ENCODE data around the gene KPNA3.
"Not testable (repeated sequence)": the region's sequence is repeated elsewhere in the genome, so short reads cannot be mapped to it uniquely, and the experiment has no call there.

KPNA3 gene

DNA sequence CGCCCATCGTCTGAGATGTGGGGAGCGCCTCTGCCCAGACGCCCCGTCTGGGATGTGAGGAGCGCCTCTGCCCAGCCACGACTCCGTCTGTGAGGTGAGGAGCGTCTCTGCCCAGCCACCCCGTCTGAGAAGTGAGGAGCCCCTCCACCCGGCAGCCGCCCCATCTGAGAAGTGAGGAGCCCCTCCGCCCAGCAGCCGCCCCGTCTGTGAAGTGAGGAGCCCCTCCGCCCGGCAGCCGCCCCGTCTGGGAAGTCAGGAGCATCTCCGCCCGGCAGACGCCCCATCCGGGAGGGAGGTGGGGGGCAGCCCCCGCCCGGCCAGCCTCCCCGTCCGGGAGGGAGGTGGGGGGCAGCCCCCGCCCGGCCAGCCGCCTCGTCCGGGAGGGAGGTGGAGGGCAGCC, 30.7 kb downstream of the KPNA3 start:
- WGBS (ENCODE audit: insufficient coverage), result 97% methylated on average over 25 of the region's 32 CpGs
- peaks cover 2 to 11% (median 7%) of the 10 kb centered on the region in 4 experiments for H3K36me3 ChIP-seq (ENCODE audit: control insufficient read depth in 4 of 4, insufficient read depth in 4 of 4, low read length in 3 of 4)
- POLR2A ChIA-PET; H3K27ac ChIP-seq (ENCODE audit: insufficient read depth in 1 of 2, low read depth in 1 of 2, low read length in 2 of 2, poor library complexity in 1 of 2, severe bottlenecking in 2 of 2); DNase-seq; CTCF ChIA-PET; H3K4me3 ChIP-seq (ENCODE audit: control insufficient read depth in 1 of 7, extremely low read depth in 1 of 7, insufficient read depth in 4 of 7, low read depth in 2 of 7, low read length in 6 of 7); H3K27me3 ChIP-seq (replicated peaks in 2 of 5; ENCODE audit: control insufficient read depth in 4 of 5, insufficient read depth in 5 of 5, low read length in 4 of 5): not testable (repeated sequence)
- H3K4me1 ChIP-seq (ENCODE audit: control extremely low read depth in 1 of 4, control insufficient read depth in 4 of 4, insufficient read depth in 4 of 4, low read length in 3 of 4), result peaks cover 0 to 11% (median 0%) of the 10 kb centered on the region in 4 experiments
- H3K9me3 ChIP-seq (ENCODE audit: control extremely low read depth in 1 of 5, control insufficient read depth in 4 of 5, insufficient read depth in 2 of 5, low read depth in 1 of 5, low read length in 4 of 5), result peaks cover 0 to 14% (median 6%) of the 10 kb centered on the region in 5 experiments

DNA sequence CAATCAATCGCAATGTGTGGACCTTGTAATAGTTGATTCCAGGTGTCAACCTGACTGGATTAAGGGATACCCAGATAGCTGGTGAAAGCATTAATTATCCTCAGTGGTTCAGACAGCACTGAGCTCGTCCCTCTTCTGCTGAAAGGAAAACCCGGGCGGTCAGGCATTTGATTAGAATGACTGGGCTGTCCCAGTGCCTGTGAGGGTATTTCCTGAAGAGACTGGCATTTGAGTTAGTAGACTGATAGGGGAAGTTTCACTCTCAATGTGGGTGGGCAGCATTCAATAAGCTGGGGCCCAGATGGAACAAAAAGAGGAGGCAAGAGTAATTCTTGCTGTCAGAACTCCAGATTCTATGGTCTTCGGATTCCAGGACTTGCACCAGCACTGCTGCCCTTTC, 31.9 kb downstream of the KPNA3 start:
- Histone ChIP-seq H3K9me3 (ENCODE audit: control extremely low read depth in 1 of 5, control insufficient read depth in 4 of 5, insufficient read depth in 2 of 5, low read depth in 1 of 5, low read length in 4 of 5) (peaks cover 0 to 14% (median 6%) of the 10 kb centered on the region in 5 experiments), H3K27ac (ENCODE audit: insufficient read depth in 1 of 2, low read depth in 1 of 2, low read length in 2 of 2, poor library complexity in 1 of 2, severe bottlenecking in 2 of 2) (no peak overlapping the region), H3K27me3 (replicated peaks in 2 of 5; ENCODE audit: control insufficient read depth in 4 of 5, insufficient read depth in 5 of 5, low read length in 4 of 5) (no peaks in the 10 kb centered on the region), H3K4me1 (ENCODE audit: control extremely low read depth in 1 of 4, control insufficient read depth in 4 of 4, insufficient read depth in 4 of 4, low read length in 3 of 4) (no peaks in the 10 kb centered on the region), H3K36me3 (ENCODE audit: control insufficient read depth in 4 of 4, insufficient read depth in 4 of 4, low read length in 3 of 4) (peaks cover 2 to 11% (median 7%) of the 10 kb centered on the region in 4 experiments), H3K4me3 (ENCODE audit: control insufficient read depth in 1 of 7, extremely low read depth in 1 of 7, insufficient read depth in 4 of 7, low read depth in 2 of 7, low read length in 6 of 7) (no peak overlapping the region)
- 96% methylated on average over 2 of the region's 5 CpGs for WGBS (ENCODE audit: insufficient coverage)
- ChIA-PET POLR2A (no interaction called here), CTCF (interaction anchor here (1.4 to 1.8 kb wide), 3 partner anchors 8 to 29 kb away, joined by 3 to 4 read pairs (median 4); no protein-coding TSS in a partner anchor)
- DNase-seq, result peak in 1 of 3 donors; percentile 17

DNA sequence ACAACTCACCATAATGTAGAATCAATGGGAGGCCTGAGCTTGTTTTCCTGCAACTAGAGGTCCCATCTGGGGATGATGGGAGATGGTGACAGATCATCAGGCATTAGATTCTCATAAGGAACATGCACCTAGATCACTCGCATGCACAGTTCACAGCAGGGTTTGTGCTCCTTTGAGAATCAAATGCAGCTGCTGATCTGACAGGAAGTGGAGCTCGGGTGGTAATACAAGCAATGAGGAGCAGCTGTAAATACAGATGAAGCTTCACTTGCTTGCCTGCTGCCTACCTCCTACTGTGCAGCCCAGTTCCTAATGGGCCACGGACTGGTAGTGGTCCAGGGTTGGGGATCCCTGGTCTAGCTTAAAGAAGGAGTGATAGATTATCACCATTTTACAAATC, 33.0 kb downstream of the KPNA3 start:
- Histone ChIP-seq H3K4me1 (ENCODE audit: control extremely low read depth in 1 of 4, control insufficient read depth in 4 of 4, insufficient read depth in 4 of 4, low read length in 3 of 4) (no peaks in the 10 kb centered on the region), H3K9me3 (ENCODE audit: control extremely low read depth in 1 of 5, control insufficient read depth in 4 of 5, insufficient read depth in 2 of 5, low read depth in 1 of 5, low read length in 4 of 5) (peaks cover 0 to 13% (median 6%) of the 10 kb centered on the region in 5 experiments), H3K27ac (ENCODE audit: insufficient read depth in 1 of 2, low read depth in 1 of 2, low read length in 2 of 2, poor library complexity in 1 of 2, severe bottlenecking in 2 of 2) (no peak overlapping the region), H3K36me3 (ENCODE audit: control insufficient read depth in 4 of 4, insufficient read depth in 4 of 4, low read length in 3 of 4) (peaks cover 2 to 10% (median 5%) of the 10 kb centered on the region in 4 experiments), H3K4me3 (ENCODE audit: control insufficient read depth in 1 of 7, extremely low read depth in 1 of 7, insufficient read depth in 4 of 7, low read depth in 2 of 7, low read length in 6 of 7) (no peak overlapping the region), H3K27me3 (replicated peaks in 2 of 5; ENCODE audit: control insufficient read depth in 4 of 5, insufficient read depth in 5 of 5, low read length in 4 of 5) (no peaks in the 10 kb centered on the region)
- DNase-seq, result no peak
- CTCF ChIA-PET, result interaction anchor here (0.6 to 1.8 kb wide), 6 partner anchors 9 to 34 kb away, joined by 3 to 4 read pairs (median 3); no protein-coding TSS in a partner anchor
- WGBS (ENCODE audit: insufficient coverage), result 76% methylated on average over 2 of the region's 3 CpGs
- POLR2A ChIA-PET, result no interaction called here

DNA sequence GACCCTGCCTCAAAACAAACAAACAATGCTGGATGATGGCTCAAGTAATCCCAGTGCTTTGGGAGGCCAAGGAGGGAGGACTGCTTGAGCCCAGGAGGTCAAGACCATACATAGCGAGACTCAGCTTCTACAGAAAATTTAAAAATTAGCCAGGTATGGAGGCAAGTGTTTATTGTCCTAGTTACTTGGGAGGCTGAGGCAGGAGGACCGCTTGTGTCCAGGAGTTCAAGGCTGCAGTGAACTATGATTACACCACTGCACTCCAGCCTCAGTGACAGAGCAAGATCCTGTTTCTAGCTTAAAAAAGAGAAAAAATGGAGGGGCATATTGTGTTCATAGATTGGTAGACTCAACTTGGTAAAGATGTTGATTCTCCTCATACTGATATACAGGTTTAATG, 36.2 kb downstream of the KPNA3 start:
- POLR2A ChIA-PET, result no interaction called here
- CTCF ChIA-PET, result interaction anchor here (1.0 to 1.4 kb wide), 2 partner anchors 9 to 11 kb away, joined by 3 read pairs; no protein-coding TSS in a partner anchor
- Histone ChIP-seq H3K36me3 (ENCODE audit: control insufficient read depth in 4 of 4, insufficient read depth in 4 of 4, low read length in 3 of 4) (peaks cover 2 to 10% (median 4%) of the 10 kb centered on the region in 4 experiments), H3K27me3 (replicated peaks in 2 of 5; ENCODE audit: control insufficient read depth in 4 of 5, insufficient read depth in 5 of 5, low read length in 4 of 5) (no peaks in the 10 kb centered on the region), H3K4me1 (ENCODE audit: control extremely low read depth in 1 of 4, control insufficient read depth in 4 of 4, insufficient read depth in 4 of 4, low read length in 3 of 4) (no peaks in the 10 kb centered on the region), H3K27ac (ENCODE audit: insufficient read depth in 1 of 2, low read depth in 1 of 2, low read length in 2 of 2, poor library complexity in 1 of 2, severe bottlenecking in 2 of 2) (no peak overlapping the region), H3K9me3 (ENCODE audit: control extremely low read depth in 1 of 5, control insufficient read depth in 4 of 5, insufficient read depth in 2 of 5, low read depth in 1 of 5, low read length in 4 of 5) (peaks cover 0 to 13% (median 6%) of the 10 kb centered on the region in 5 experiments), H3K4me3 (ENCODE audit: control insufficient read depth in 1 of 7, extremely low read depth in 1 of 7, insufficient read depth in 4 of 7, low read depth in 2 of 7, low read length in 6 of 7) (no peak overlapping the region)
- WGBS (ENCODE audit: insufficient coverage), result 100% methylated on average over 1 of the region's 2 CpGs
- DNase-seq, result no peak

DNA sequence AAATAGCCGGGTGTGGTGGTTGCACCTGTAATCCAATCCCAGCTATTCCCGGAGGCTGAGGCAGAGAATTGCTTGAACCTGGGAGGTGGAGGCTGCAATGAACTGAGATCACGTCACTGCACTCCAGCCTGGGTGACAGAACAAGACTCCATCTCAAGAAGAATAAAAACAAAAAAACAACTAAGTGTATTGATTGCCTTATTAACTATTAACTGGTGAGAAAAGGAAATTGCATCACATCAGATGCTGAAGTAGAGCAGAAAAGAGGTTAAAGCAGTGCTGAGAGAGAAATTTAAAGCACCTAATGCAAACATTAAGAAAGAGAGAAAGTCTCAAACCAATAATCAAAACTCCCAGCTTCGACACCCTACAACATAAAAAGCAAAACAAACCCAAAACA, 38.3 kb downstream of the KPNA3 start:
- no peaks in the 10 kb centered on the region for H3K9me3 ChIP-seq (ENCODE audit: control extremely low read depth in 1 of 5, control insufficient read depth in 4 of 5, insufficient read depth in 2 of 5, low read depth in 1 of 5, low read length in 4 of 5)
- ChIA-PET POLR2A (no interaction called here), CTCF (interaction anchor here (1.1 kb wide), 1 partner anchor 16 kb away, joined by 3 read pairs; no protein-coding TSS in a partner anchor)
- no peaks in the 10 kb centered on the region for H3K27me3 ChIP-seq (replicated peaks in 2 of 5; ENCODE audit: control insufficient read depth in 4 of 5, insufficient read depth in 5 of 5, low read length in 4 of 5)
- no CpG with 5 or more reads among the region's 4 CpGs for WGBS (ENCODE audit: insufficient coverage)
- no peaks in the 10 kb centered on the region for H3K4me1 ChIP-seq (ENCODE audit: control extremely low read depth in 1 of 4, control insufficient read depth in 4 of 4, insufficient read depth in 4 of 4, low read length in 3 of 4)
- H3K27ac ChIP-seq (ENCODE audit: insufficient read depth in 1 of 2, low read depth in 1 of 2, low read length in 2 of 2, poor library complexity in 1 of 2, severe bottlenecking in 2 of 2), result no peak overlapping the region
- DNase-seq, result no peak
- no peaks in the 10 kb centered on the region for H3K36me3 ChIP-seq (ENCODE audit: control insufficient read depth in 4 of 4, insufficient read depth in 4 of 4, low read length in 3 of 4)
- no peak overlapping the region for H3K4me3 ChIP-seq (ENCODE audit: control insufficient read depth in 1 of 7, extremely low read depth in 1 of 7, insufficient read depth in 4 of 7, low read depth in 2 of 7, low read length in 6 of 7)

DNA sequence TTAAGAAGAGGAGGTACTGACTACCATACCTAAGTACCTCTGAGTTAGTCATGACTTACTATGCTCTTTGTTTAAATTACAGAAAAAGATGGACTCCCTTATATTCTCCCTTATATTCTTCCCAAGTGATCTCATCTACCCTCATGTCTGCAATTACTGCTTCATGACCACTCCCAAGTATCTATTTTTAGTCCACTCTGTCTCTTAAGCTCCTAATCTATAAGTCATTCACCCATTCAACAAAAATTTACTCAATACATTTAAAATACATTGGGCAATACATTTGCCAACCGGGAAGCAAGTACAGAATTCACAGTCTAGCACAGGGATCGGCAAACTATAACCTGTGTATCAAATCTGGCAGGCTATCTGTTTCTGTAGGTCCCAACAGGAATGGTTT, 42.6 kb downstream of the KPNA3 start:
- no peak overlapping the region for H3K27ac ChIP-seq (ENCODE audit: insufficient read depth in 1 of 2, low read depth in 1 of 2, low read length in 2 of 2, poor library complexity in 1 of 2, severe bottlenecking in 2 of 2)
- POLR2A ChIA-PET, result interaction anchor here (0.7 kb wide), 1 partner anchor 25 kb away, joined by 3 read pairs; no protein-coding TSS in a partner anchor
- CTCF ChIA-PET, result interaction anchor here (0.9 to 1.7 kb wide), 2 partner anchors 11 to 28 kb away, joined by 3 to 4 read pairs; no protein-coding TSS in a partner anchor
- H3K36me3 ChIP-seq (ENCODE audit: control insufficient read depth in 4 of 4, insufficient read depth in 4 of 4, low read length in 3 of 4), result peaks cover 0 to 10% (median 6%) of the 10 kb centered on the region in 4 experiments
- H3K4me3 ChIP-seq (ENCODE audit: control insufficient read depth in 1 of 7, extremely low read depth in 1 of 7, insufficient read depth in 4 of 7, low read depth in 2 of 7, low read length in 6 of 7), result no peak overlapping the region
- no peaks in the 10 kb centered on the region for H3K27me3 ChIP-seq (replicated peaks in 2 of 5; ENCODE audit: control insufficient read depth in 4 of 5, insufficient read depth in 5 of 5, low read length in 4 of 5)
- no peaks in the 10 kb centered on the region for H3K9me3 ChIP-seq (ENCODE audit: control extremely low read depth in 1 of 5, control insufficient read depth in 4 of 5, insufficient read depth in 2 of 5, low read depth in 1 of 5, low read length in 4 of 5)
- no peak for DNase-seq
- no peaks in the 10 kb centered on the region for H3K4me1 ChIP-seq (ENCODE audit: control extremely low read depth in 1 of 4, control insufficient read depth in 4 of 4, insufficient read depth in 4 of 4, low read length in 3 of 4)
- WGBS (ENCODE audit: insufficient coverage), result 100% methylated on average over 1 of the region's 2 CpGs

DNA sequence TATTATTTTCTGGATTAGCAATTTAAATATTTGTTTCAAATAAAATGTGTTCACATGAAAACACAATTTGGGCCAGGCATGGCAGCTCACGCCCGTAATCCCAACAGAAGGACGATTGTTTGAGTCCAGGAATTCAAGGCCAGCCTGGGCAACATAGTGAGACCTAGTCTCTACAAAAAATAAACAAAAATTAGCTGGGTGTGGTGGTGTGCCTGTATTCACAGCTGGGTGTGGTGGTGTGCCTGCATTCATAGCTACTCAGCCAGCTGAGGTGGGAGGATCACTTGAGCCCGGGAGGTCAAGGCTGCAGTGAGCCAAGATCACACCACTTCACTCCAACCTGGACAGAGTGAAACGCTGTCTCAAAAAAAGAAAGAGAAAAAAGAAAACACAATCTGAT, 46.4 kb downstream of the KPNA3 start:
- WGBS (ENCODE audit: insufficient coverage), result no CpG with 5 or more reads among the region's 5 CpGs
- Histone ChIP-seq H3K4me3 (ENCODE audit: control insufficient read depth in 1 of 7, extremely low read depth in 1 of 7, insufficient read depth in 4 of 7, low read depth in 2 of 7, low read length in 6 of 7) (no peak overlapping the region), H3K36me3 (ENCODE audit: control insufficient read depth in 4 of 4, insufficient read depth in 4 of 4, low read length in 3 of 4) (peaks cover 2 to 21% (median 6%) of the 10 kb centered on the region in 4 experiments), H3K9me3 (ENCODE audit: control extremely low read depth in 1 of 5, control insufficient read depth in 4 of 5, insufficient read depth in 2 of 5, low read depth in 1 of 5, low read length in 4 of 5) (no peaks in the 10 kb centered on the region), H3K4me1 (ENCODE audit: control extremely low read depth in 1 of 4, control insufficient read depth in 4 of 4, insufficient read depth in 4 of 4, low read length in 3 of 4) (peaks cover 0 to 1% (median 0%) of the 10 kb centered on the region in 4 experiments), H3K27me3 (replicated peaks in 2 of 5; ENCODE audit: control insufficient read depth in 4 of 5, insufficient read depth in 5 of 5, low read length in 4 of 5) (no peaks in the 10 kb centered on the region), H3K27ac (ENCODE audit: insufficient read depth in 1 of 2, low read depth in 1 of 2, low read length in 2 of 2, poor library complexity in 1 of 2, severe bottlenecking in 2 of 2) (no peak overlapping the region)
- DNase-seq, result no peak
- ChIA-PET CTCF (interaction anchor here (1.1 to 1.4 kb wide), 2 partner anchors 18 to 47 kb away, joined by 3 to 5 read pairs; no protein-coding TSS in a partner anchor), POLR2A (no interaction called here)

Data from common myeloid progenitor, CD34-positive (primary cell).